NCI-H128 (cell line): ENCODE measurements around the gene DCDC1.

Source experiments
- DNase-seq: peaks from one replicate; lab custom pipeline; 2025; ENCODE audit not compliant: unreplicated experiment; lab: John Stamatoyannopoulos, UW

Gene DCDC1

GRCh38 chr11:30859669-30860068, 509.9 kb downstream of the DCDC1 start:
- no peak for DNase-seq

- no peak for DNase-seq
Observed at GRCh38 chr11:30855383-30856006, 514.0 kb downstream of the DCDC1 start.

- DNase-seq, result no peak
Observed at GRCh38 chr11:30853439-30853838, 516.1 kb downstream of the DCDC1 start.

GRCh38 chr11:30852645-30853044, 516.9 kb downstream of the DCDC1 start:
- no peak for DNase-seq

GRCh38 chr11:30852091-30852490, 517.4 kb downstream of the DCDC1 start:
- DNase-seq, result no peak

- DNase-seq, result no peak
Observed at GRCh38 chr11:30837252-30837651, 532.3 kb downstream of the DCDC1 start.

- DNase-seq, result no peak
Observed at GRCh38 chr11:30832831-30833230, 536.7 kb downstream of the DCDC1 start.

GRCh38 chr11:30830681-30831080, 538.9 kb downstream of the DCDC1 start:
- DNase-seq, result no peak

- no peak for DNase-seq
Observed at GRCh38 chr11:30826911-30827310, 542.6 kb downstream of the DCDC1 start.

- DNase-seq, result no peak
Observed at GRCh38 chr11:30825723-30826122, 543.8 kb downstream of the DCDC1 start.

- no peak for DNase-seq
Observed at GRCh38 chr11:30823119-30823518, 546.4 kb downstream of the DCDC1 start.

- no peak for DNase-seq
Observed at GRCh38 chr11:30821438-30821965, 548.0 kb downstream of the DCDC1 start.

GRCh38 chr11:30818721-30819120, 550.8 kb downstream of the DCDC1 start:
- no peak for DNase-seq

GRCh38 chr11:30816959-30817880, 552.3 kb downstream of the DCDC1 start:
- no peak for DNase-seq

- DNase-seq, result no peak
Observed at GRCh38 chr11:30815619-30816018, 553.9 kb downstream of the DCDC1 start.

GRCh38 chr11:30814737-30815136, 554.8 kb downstream of the DCDC1 start:
- DNase-seq, result no peak
